HCT116 (cell line): ENCODE results near the gene PDE6A. TPM values are rescaled to one million over a fixed set of nuclear protein-coding genes. Genes with fewer than 3 reads are reported as not detected.

Experiments
- ATAC-seq: fragments of 200-7000 bp; cut with Tn5 transposase; 2 replicates; pipeline ENCODE4 v1.9.1; 2020; ENCODE audit warnings: mild to moderate bottlenecking, moderate library complexity
- BruUV-seq: library from RNA; stranded (reverse); fragments of 400-500 nt; replicated peaks from 2 replicates; lab custom pipeline; 2021; lab: Mats Ljungman, UMichigan
- CTCF ChIA-PET: fragments of 300-600 bp; sonication (Branson Sonifier 250); formaldehyde crosslinking; loops from one replicate; lab custom pipeline; 2021; ENCODE audit warnings: antibody characterized with exemption; lab: Charles Lee
- POLR2A ChIA-PET: fragments of 300-600, 350-600 bp; sonication (Branson Sonifier 250); formaldehyde crosslinking; loops from one replicate; lab custom pipeline; 2021; ENCODE audit warnings: antibody characterized with exemption; lab: Charles Lee
- RAD21 ChIA-PET, 2 experiments: fragments of 300-600 bp; sonication (Branson Sonifier 250); formaldehyde crosslinking; loops; one replicate each; lab custom pipeline; 2023; ENCODE audit warnings: low total read pairs in 2 of 2; ENCODE audit not compliant: uncharacterized antibody in 2 of 2, unreplicated experiment in 2 of 2, low non-redundant PET in 1 of 2; lab: Charles Lee
- DNase-seq: peaks from one replicate; pipeline ENCODE4 v3.0.0-alpha.2; 2010; ENCODE audit warnings: low read depth, low spot score
- H2AFZ ChIP-seq: fragments of 200-600 bp; shearing (Covaris generic), sonication (generic); 2 replicates; pipeline ENCODE4 v1.6.1; 2017; ENCODE audit warnings: low read depth, mixed run types, mixed read lengths, antibody characterized with exemption, low read length; ENCODE audit not compliant: poor library complexity, severe bottlenecking
- H3K27ac ChIP-seq: 2 replicates; pipeline ENCODE4 v1.5.1; 2012; ENCODE audit warnings: low read depth, low read length
- H3K27me3 ChIP-seq: fragments of 200-600 bp; sonication (generic); 2 replicates; pipeline ENCODE4 v1.6.1; 2016; ENCODE audit warnings: mixed run types, low read length, mixed read lengths; ENCODE audit not compliant: insufficient read depth
- H3K36me3 ChIP-seq, 2 experiments: fragments of 200-500 bp in 1 of 2; fragments of 200-600 bp in 1 of 2; sonication (Bioruptor generic) in 1 of 2; sonication (generic) in 1 of 2; 2 replicates each; pipeline versions ENCODE4 v1.5.1 to v1.6.1; 2014 to 2016; ENCODE audit warnings: low read length in 2 of 2, inconsistent platforms in 1 of 2, mixed read lengths in 1 of 2, mixed run types in 1 of 2; ENCODE audit not compliant: insufficient read depth in 2 of 2, control insufficient read depth in 1 of 2
- H3K4me1 ChIP-seq, 2 experiments: fragments of 200-600 bp in 1 of 2; sonication (generic) in 1 of 2; 2 replicates each; pipeline versions ENCODE4 v1.5.1 to v1.6.1; 2012 to 2017; ENCODE audit warnings: low read length in 2 of 2, inconsistent platforms in 1 of 2, mild to moderate bottlenecking in 1 of 2, mixed read lengths in 1 of 2, mixed run types in 1 of 2, moderate library complexity in 1 of 2; ENCODE audit not compliant: insufficient read depth in 2 of 2, control insufficient read depth in 1 of 2
- H3K4me2 ChIP-seq: fragments of 200-600 bp; sonication (generic); 2 replicates; pipeline ENCODE4 v1.6.1; 2017; ENCODE audit warnings: mixed run types, low read length, mixed read lengths
- H3K4me3 ChIP-seq, 2 experiments: fragments of 200-600 bp in 1 of 2; sonication (generic) in 1 of 2; replicated peaks in 1 of 2; 2 replicates each; pipeline ENCODE4 v1.5.1; 2011 to 2016; ENCODE audit warnings: low read length in 2 of 2, control low read depth in 1 of 2, low read depth in 1 of 2, mild to moderate bottlenecking in 1 of 2, mixed read lengths in 1 of 2, mixed run types in 1 of 2
- H3K79me2 ChIP-seq: fragments of 200-600 bp; sonication (generic); 2 replicates; pipeline ENCODE4 v1.6.1; 2017; ENCODE audit warnings: mild to moderate bottlenecking, mixed run types, low read length, moderate library complexity, mixed read lengths; ENCODE audit not compliant: insufficient read depth
- H3K9ac ChIP-seq: fragments of 200-600 bp; sonication (generic); 2 replicates; pipeline ENCODE4 v1.6.1; 2016; ENCODE audit warnings: low read length, mixed read lengths
- H3K9me2 ChIP-seq: fragments of 200-600 bp; sonication (generic), shearing (Covaris generic); 2 replicates; pipeline ENCODE4 v1.6.1; 2017; ENCODE audit warnings: mixed run types, mild to moderate bottlenecking, moderate library complexity; ENCODE audit not compliant: insufficient read depth
- H3K9me3 ChIP-seq, 2 experiments: fragments of 200-500 bp in 1 of 2; fragments of 200-600 bp in 1 of 2; sonication (Bioruptor generic) in 1 of 2; sonication (generic) in 1 of 2; 2 replicates each; pipeline ENCODE4 v1.6.1; 2014 to 2017; ENCODE audit warnings: low read length in 2 of 2, mixed read lengths in 2 of 2, inconsistent platforms in 1 of 2, low read depth in 1 of 2, mild to moderate bottlenecking in 1 of 2, mixed run types in 1 of 2, moderate library complexity in 1 of 2; ENCODE audit not compliant: control insufficient read depth in 1 of 2, insufficient read depth in 1 of 2
- H4K20me1 ChIP-seq: fragments of 200-600 bp; sonication (generic), shearing (Covaris generic); 2 replicates; pipeline ENCODE4 v1.6.1; 2017; ENCODE audit warnings: mixed run types, mild to moderate bottlenecking, moderate library complexity; ENCODE audit not compliant: insufficient read depth
- CTCF ChIP-seq, 3 experiments: fragments of 200-600 bp in 1 of 3; sonication (generic) in 1 of 3; IDR thresholded peaks in 2 of 3; conservative IDR thresholded peaks in 1 of 3; 2 replicates each; pipeline ENCODE4 v1.5.1; 2012 to 2017; ENCODE audit warnings: low read depth in 2 of 3, low read length in 2 of 3, antibody characterized with exemption in 1 of 3, borderline replicate concordance in 1 of 3, control low read depth in 1 of 3, mild to moderate bottlenecking in 1 of 3, mixed read lengths in 1 of 3, mixed run types in 1 of 3, moderate library complexity in 1 of 3; ENCODE audit not compliant: insufficient read depth in 1 of 3
- EGR1 ChIP-seq: IDR thresholded peaks from 2 replicates; pipeline ENCODE4 v1.6.1; 2012; ENCODE audit warnings: low read depth
- EZH2 ChIP-seq: fragments of 200-600 bp; sonication (generic); IDR thresholded peaks from 2 replicates; pipeline ENCODE4 v1.6.1; 2017; ENCODE audit warnings: antibody characterized with exemption, mixed run types
- EZH2phosphoT487 ChIP-seq: fragments of 200-600 bp; IDR thresholded peaks from 2 replicates; pipeline ENCODE4 v1.6.1; 2018; ENCODE audit warnings: antibody characterized with exemption, borderline replicate concordance
- FOSL1 ChIP-seq: IDR thresholded peaks from 2 replicates; pipeline ENCODE4 v1.6.1; 2012; ENCODE audit warnings: low read depth
- JUND ChIP-seq: IDR thresholded peaks from 2 replicates; pipeline ENCODE4 v1.6.1; 2012
- POLR2A ChIP-seq: IDR thresholded peaks from 2 replicates; pipeline ENCODE4 v1.7.0; 2011; ENCODE audit warnings: borderline replicate concordance; ENCODE audit not compliant: insufficient read depth, insufficient read length; ENCODE audit errors: extremely low read depth
- POLR2AphosphoS5 ChIP-seq: IDR thresholded peaks from 2 replicates; pipeline ENCODE4 v1.6.1; 2011; ENCODE audit warnings: mild to moderate bottlenecking, low read depth, low read length, moderate library complexity
- RAD21 ChIP-seq: IDR thresholded peaks from 2 replicates; pipeline ENCODE4 v1.6.1; 2012; ENCODE audit warnings: low read depth, mild to moderate bottlenecking
- SP1 ChIP-seq: IDR thresholded peaks from 2 replicates; pipeline ENCODE4 v1.6.1; 2012; ENCODE audit warnings: low read depth
- ZBTB33 ChIP-seq: IDR thresholded peaks from 2 replicates; pipeline ENCODE4 v1.6.1; 2011; ENCODE audit warnings: mild to moderate bottlenecking, low read length, moderate library complexity; ENCODE audit not compliant: insufficient replicate concordance; ENCODE audit errors: extremely low read depth
- ZFX ChIP-seq: fragments of 450-650 bp; IDR thresholded peaks from 2 replicates; pipeline ENCODE4 v1.6.1; 2017
- ZNF274 ChIP-seq: fragments of 200-500 bp; sonication (Bioruptor generic); IDR thresholded peaks from 2 replicates; pipeline ENCODE4 v1.6.1; 2014; ENCODE audit warnings: mild to moderate bottlenecking, low read depth, low read length, inconsistent platforms
- intact Hi-C: fragments of 100-400 bp; cut with micrococcal nuclease; formaldehyde crosslinking; loops from 2 replicates; pipeline ENCODE4 v1.10.0; 2022
- total RNA-seq: library from RNA; stranded (reverse); gene quantifications from one replicate; pipeline ENCODE4 v1.2.1, GENCODE V29; 2021; ENCODE audit not compliant: unreplicated experiment
- TF ChIP-seq, protein P1 (sequence below): IDR thresholded peaks from 2 replicates; pipeline ENCODE4 v1.6.1; 2012

The PDE6A gene
- total RNA-seq, 1 experiment from 2014 or later, result not detected

DNA sequence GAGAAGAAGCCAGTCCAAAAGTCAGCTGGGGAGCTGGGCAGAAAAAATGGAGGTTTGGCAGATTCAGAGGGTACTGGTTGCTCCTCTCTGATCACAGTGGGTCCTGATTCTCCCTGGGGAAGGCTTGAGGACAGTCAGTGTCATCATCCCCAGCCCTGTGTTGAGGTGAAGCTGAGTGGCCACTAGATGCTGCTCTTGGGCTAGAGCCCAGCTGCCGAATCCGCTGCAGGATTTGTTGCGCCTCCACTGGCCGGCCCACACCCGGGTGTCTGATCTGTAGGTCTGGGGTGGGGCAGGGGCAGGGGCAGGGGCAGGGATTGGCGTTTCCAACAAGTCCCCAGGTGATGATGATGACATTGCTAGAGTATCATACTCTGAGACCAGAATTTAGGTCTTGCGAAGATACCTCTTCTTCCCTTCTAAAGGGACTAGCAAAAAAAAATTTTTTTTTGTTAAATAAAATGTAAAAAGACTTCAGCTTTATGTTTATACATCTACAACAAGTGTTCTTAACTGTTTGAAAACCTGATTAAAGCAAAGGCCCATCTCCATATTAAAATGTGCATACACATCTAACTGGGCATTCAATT, 106.8 kb downstream of the PDE6A start:
- H3K4me3 ChIP-seq, result no peak overlapping the region
- BruUV-seq, result no TSS peak
- peaks cover 0 to 11% of the 10 kb centered on the region in 2 experiments; a peak in 2 of 4 replicates for H3K4me1 ChIP-seq
- H3K4me2 ChIP-seq, result no peak overlapping the region
- H3K27ac ChIP-seq, result no peak overlapping the region
- H3K36me3 ChIP-seq, result no peaks in the 10 kb centered on the region
- TF ChIP-seq ZBTB33, result no peak
- TF ChIP-seq RAD21, result peak; percentile 92
- no peak for TF ChIP-seq SP1
- TF ChIP-seq EGR1, result no peak
- TF ChIP-seq JUND, result no peak
- no peak for TF ChIP-seq POLR2A
- no peak for TF ChIP-seq FOSL1
- TF ChIP-seq, protein P1, sequence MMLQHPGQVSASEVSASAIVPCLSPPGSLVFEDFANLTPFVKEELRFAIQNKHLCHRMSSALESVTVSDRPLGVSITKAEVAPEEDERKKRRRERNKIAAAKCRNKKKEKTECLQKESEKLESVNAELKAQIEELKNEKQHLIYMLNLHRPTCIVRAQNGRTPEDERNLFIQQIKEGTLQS, result no peak
- no peak for TF ChIP-seq EZH2
- TF ChIP-seq POLR2AphosphoS5, result no peak
- no peak for TF ChIP-seq EZH2phosphoT487
- TF ChIP-seq ZNF274, result no peak
- peak; percentile 83 to 98 (median 92) for TF ChIP-seq CTCF (IDR thresholded peaks at IDR 0.05 in 2 of 3, conservative IDR thresholded peaks at IDR 0.05 in 1 of 3; ENCODE audit: borderline replicate concordance in 1 of 3, insufficient read depth in 1 of 3, low read depth in 2 of 3, low read length in 2 of 3)
- TF ChIP-seq ZFX, result no peak
- TF ChIP-seq, all 23 proteins: peak for 2
- peak; percentile 96 for ATAC-seq
- DNase-seq, result peak; percentile 54
- H3K9me2 ChIP-seq, result no peaks in the 10 kb centered on the region
- H3K79me2 ChIP-seq, result no peaks in the 10 kb centered on the region
- H4K20me1 ChIP-seq, result no peaks in the 10 kb centered on the region
- H3K27me3 ChIP-seq, result no peaks in the 10 kb centered on the region
- no peak overlapping the region for H2AFZ ChIP-seq
- H3K9ac ChIP-seq, result no peak overlapping the region
- intact Hi-C loops, result loop anchor here (1.0 to 2.0 kb wide), 3 partner anchors 125 to 381 kb away; no protein-coding TSS in a partner anchor
- CTCF ChIA-PET, result interaction anchor here (0.9 to 3.0 kb wide), 18 partner anchors 8 to 285 kb away, joined by 3 to 58 read pairs (median 4); partner anchors contain the start of genes HMGXB3, SLC26A2 and TIGD6
- POLR2A ChIA-PET, result interaction anchor here (0.5 kb wide), 1 partner anchor 620 kb away, joined by 4 read pairs; no protein-coding TSS in a partner anchor
- RAD21 ChIA-PET, result interaction anchor here (1.0 to 2.3 kb wide), 6 partner anchors 15 to 153 kb away, joined by 3 to 11 read pairs (median 4); no protein-coding TSS in a partner anchor
- H3K9me3 ChIP-seq, result no peaks in the 10 kb centered on the region
